GM12892 (cell line): ENCODE measurements around the gene LKAAEAR1.

Source experiments
- POLR2A ChIP-seq: IDR thresholded peaks from 2 replicates; pipeline ENCODE4 v1.6.1; 2011; ENCODE audit warnings: low read depth, low read length, control low read depth
- POLR2AphosphoS5 ChIP-seq: IDR thresholded peaks from 2 replicates; pipeline ENCODE4 v1.6.1; 2011; ENCODE audit warnings: low read depth, low read length, control low read depth
- TAF1 ChIP-seq: IDR thresholded peaks from 2 replicates; pipeline ENCODE4 v1.6.1; 2011; ENCODE audit warnings: low read depth, mild to moderate bottlenecking, control low read depth, low read length, borderline replicate concordance

GRCh38 chr20:64102647-64103354, 18.6 kb upstream of the LKAAEAR1 start:
- TF ChIP-seq TAF1 (no peak), POLR2A (no peak), POLR2AphosphoS5 (no peak)
